Neural cell (in vitro differentiated cells): ENCODE measurements around the gene RTN4RL1. TPM values are rescaled to one million over a fixed set of nuclear protein-coding genes. Genes with fewer than 3 reads are reported as not detected.

Source experiments
- H2AFZ ChIP-seq: fragments of 200-600, 300-800 bp; sonication (generic), shearing (Covaris generic); 2 replicates; pipeline ENCODE4 v1.6.0; 2014; ENCODE audit warnings: low read depth, mild to moderate bottlenecking, antibody characterized with exemption, low read length, moderate library complexity
- H3F3A ChIP-seq: fragments of 200-600 bp; shearing (Covaris generic); 2 replicates; pipeline ENCODE4 v1.6.1; 2016; ENCODE audit warnings: mild to moderate bottlenecking, moderate library complexity, mixed read lengths, antibody characterized with exemption, low read length; ENCODE audit not compliant: insufficient read depth, poor library complexity, severe bottlenecking
- H3K27ac ChIP-seq: fragments of 200-600, 300-800 bp; sonication (generic), shearing (Covaris generic); 2 replicates; pipeline ENCODE4 v1.5.1; 2014; ENCODE audit warnings: mild to moderate bottlenecking, low read length, moderate library complexity
- H3K27me3 ChIP-seq: fragments of 300-800, 200-600 bp; sonication (generic), shearing (Covaris generic); 2 replicates; pipeline ENCODE4 v1.6.0; 2014; ENCODE audit warnings: mild to moderate bottlenecking, low read depth, low read length, moderate library complexity; ENCODE audit not compliant: insufficient read depth
- H3K36me3 ChIP-seq: fragments of 300-800, 200-600 bp; sonication (generic), shearing (Covaris generic); 2 replicates; pipeline ENCODE4 v1.5.1; 2014; ENCODE audit warnings: mild to moderate bottlenecking, antibody characterized with exemption, low read length, moderate library complexity; ENCODE audit not compliant: insufficient read depth
- H3K4me2 ChIP-seq: fragments of 300-800, 200-600 bp; sonication (generic), shearing (Covaris generic); 2 replicates; pipeline ENCODE4 v1.6.0; 2014; ENCODE audit warnings: mild to moderate bottlenecking, low read length
- H3K4me3 ChIP-seq: fragments of 300-800, 200-600 bp; sonication (generic), shearing (Covaris generic); 2 replicates; pipeline ENCODE4 v1.5.1; 2014; ENCODE audit warnings: mild to moderate bottlenecking, low read length, moderate library complexity
- H3K79me2 ChIP-seq: fragments of 200-600 bp; shearing (Covaris generic); replicated peaks from 2 replicates; pipeline ENCODE4 v1.6.0; 2014; ENCODE audit warnings: mild to moderate bottlenecking, low read length, moderate library complexity; ENCODE audit not compliant: insufficient read depth
- H3K9ac ChIP-seq: fragments of 300-800, 200-600 bp; sonication (generic), shearing (Covaris generic); 2 replicates; pipeline ENCODE4 v1.6.1; 2016; ENCODE audit warnings: mild to moderate bottlenecking, low read length, mixed read lengths
- H3K9me2 ChIP-seq: fragments of 200-600 bp; shearing (Covaris generic); 2 replicates; pipeline ENCODE4 v1.6.1; 2016; ENCODE audit warnings: mild to moderate bottlenecking, low read length, mixed read lengths; ENCODE audit not compliant: insufficient read depth
- H3K9me3 ChIP-seq: fragments of 200-600, 300-800 bp; sonication (generic), shearing (Covaris generic); 2 replicates; pipeline ENCODE4 v1.6.1; 2016; ENCODE audit warnings: mild to moderate bottlenecking, mixed run types, low read length, moderate library complexity, mixed read lengths
- H4K20me1 ChIP-seq: fragments of 200-600 bp; shearing (Covaris generic); 2 replicates; pipeline ENCODE4 v1.6.1; 2016; ENCODE audit warnings: mild to moderate bottlenecking, mixed run types; ENCODE audit not compliant: insufficient read depth
- EP300 ChIP-seq: fragments of 450-650 bp; conservative IDR thresholded peaks from 2 replicates; pipeline ENCODE4 v1.6.1; 2014; ENCODE audit warnings: antibody characterized with exemption, mild to moderate bottlenecking, moderate library complexity; ENCODE audit not compliant: poor library complexity, severe bottlenecking
- EZH2 ChIP-seq: fragments of 200-600, 300-800 bp; shearing (Covaris generic), sonication (generic); IDR thresholded peaks from 2 replicates; pipeline ENCODE4 v1.6.1; 2014; ENCODE audit warnings: antibody characterized with exemption, low read length, borderline replicate concordance, mild to moderate bottlenecking; ENCODE audit not compliant: insufficient read depth, poor library complexity, severe bottlenecking
- MXI1 ChIP-seq: fragments of 450-650 bp; conservative IDR thresholded peaks from 2 replicates; pipeline ENCODE4 v1.6.1; 2014; ENCODE audit warnings: antibody characterized with exemption, mild to moderate bottlenecking; ENCODE audit not compliant: poor library complexity, severe bottlenecking
- POLR2AphosphoS5 ChIP-seq: IDR thresholded peaks from 2 replicates; pipeline ENCODE4 v1.6.1; 2012
- RAD21 ChIP-seq: fragments of 450-650 bp; conservative IDR thresholded peaks from 2 replicates; pipeline ENCODE4 v1.6.1; 2014; ENCODE audit warnings: antibody characterized with exemption, mild to moderate bottlenecking, moderate library complexity
- SMC3 ChIP-seq: fragments of 450-650 bp; conservative IDR thresholded peaks from 2 replicates; pipeline ENCODE4 v1.6.1; 2014; ENCODE audit warnings: antibody characterized with exemption, mild to moderate bottlenecking, moderate library complexity; ENCODE audit not compliant: poor library complexity
- TAF1 ChIP-seq: IDR thresholded peaks from 2 replicates; pipeline ENCODE4 v1.6.1; 2012; ENCODE audit warnings: low read depth
- polyA plus RNA-seq: library from polyadenylated mRNA; depleted of rRNA; stranded (reverse); fragments of >200 nt; gene quantifications from 2 replicates; pipeline ENCODE4 v1.2.3, GENCODE V29; 2014
- TF ChIP-seq, protein P1 (sequence below): fragments of 450-650 bp; IDR thresholded peaks from 2 replicates; pipeline ENCODE4 v1.5.1; 2014; ENCODE audit warnings: antibody characterized with exemption, mild to moderate bottlenecking, moderate library complexity; ENCODE audit not compliant: poor library complexity, severe bottlenecking
- TF ChIP-seq, protein P2 (sequence below): IDR thresholded peaks from 2 replicates; pipeline ENCODE4 v1.6.1; 2012; ENCODE audit warnings: borderline replicate concordance

RTN4RL1 gene
- polyA plus RNA-seq, 1 donor from 2014 or later, result 8.1 TPM

DNA sequence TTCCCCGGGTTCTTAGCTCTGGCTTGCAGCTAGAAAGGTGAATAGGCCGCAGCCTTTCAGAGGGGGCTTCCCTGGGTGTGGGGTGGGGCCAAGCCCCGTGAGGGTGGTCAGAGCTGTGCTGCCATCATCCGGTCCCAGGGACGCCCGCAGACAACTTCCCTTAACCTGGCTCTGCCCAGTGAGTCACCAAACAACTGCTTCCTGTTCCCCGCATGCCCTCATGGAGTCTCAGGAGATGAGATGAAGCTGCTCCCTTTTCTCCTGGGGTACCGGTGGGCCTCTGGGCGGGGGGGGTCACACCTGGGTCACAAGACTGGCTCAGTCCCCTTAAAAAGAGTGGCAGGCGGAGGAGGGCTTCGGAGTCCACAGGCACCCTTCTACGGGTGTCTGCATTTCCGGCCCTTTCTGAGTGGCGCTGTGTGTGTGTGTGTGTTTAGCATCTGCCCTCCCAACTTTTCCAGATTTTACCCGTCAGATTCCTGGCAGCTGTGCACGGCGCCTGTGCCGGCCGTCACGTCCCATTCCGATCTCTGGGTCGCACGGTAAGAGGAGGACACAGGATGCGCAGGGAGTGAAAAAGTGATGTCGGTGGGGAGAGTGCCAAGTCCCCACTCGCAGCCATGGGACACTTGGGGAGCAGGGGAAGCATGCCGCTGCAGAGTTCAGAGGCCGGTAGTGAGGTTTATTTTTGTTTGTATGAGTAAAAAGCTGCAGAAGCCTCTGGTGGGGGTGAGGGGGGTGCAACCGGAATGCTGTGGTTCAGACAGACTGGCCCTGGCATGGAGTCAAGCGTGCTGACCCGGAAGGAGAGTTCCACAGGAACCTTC is 46.5 kb upstream of the RTN4RL1 start:
- Histone ChIP-seq H3K27me3 (no peaks in the 10 kb centered on the region), H3F3A (no peaks in the 10 kb centered on the region), H4K20me1 (no peaks in the 10 kb centered on the region), H3K36me3 (no peaks in the 10 kb centered on the region), H3K4me2 (no peak overlapping the region), H3K9me2 (no peaks in the 10 kb centered on the region), H2AFZ (no peak overlapping the region), H3K4me3 (no peak overlapping the region), H3K27ac (no peak overlapping the region), H3K79me2 (no peaks in the 10 kb centered on the region), H3K9ac (no peak overlapping the region), H3K9me3 (no peaks in the 10 kb centered on the region)
- TF ChIP-seq POLR2AphosphoS5, result no peak
- TF ChIP-seq EP300, result no peak
- TF ChIP-seq, protein P1, sequence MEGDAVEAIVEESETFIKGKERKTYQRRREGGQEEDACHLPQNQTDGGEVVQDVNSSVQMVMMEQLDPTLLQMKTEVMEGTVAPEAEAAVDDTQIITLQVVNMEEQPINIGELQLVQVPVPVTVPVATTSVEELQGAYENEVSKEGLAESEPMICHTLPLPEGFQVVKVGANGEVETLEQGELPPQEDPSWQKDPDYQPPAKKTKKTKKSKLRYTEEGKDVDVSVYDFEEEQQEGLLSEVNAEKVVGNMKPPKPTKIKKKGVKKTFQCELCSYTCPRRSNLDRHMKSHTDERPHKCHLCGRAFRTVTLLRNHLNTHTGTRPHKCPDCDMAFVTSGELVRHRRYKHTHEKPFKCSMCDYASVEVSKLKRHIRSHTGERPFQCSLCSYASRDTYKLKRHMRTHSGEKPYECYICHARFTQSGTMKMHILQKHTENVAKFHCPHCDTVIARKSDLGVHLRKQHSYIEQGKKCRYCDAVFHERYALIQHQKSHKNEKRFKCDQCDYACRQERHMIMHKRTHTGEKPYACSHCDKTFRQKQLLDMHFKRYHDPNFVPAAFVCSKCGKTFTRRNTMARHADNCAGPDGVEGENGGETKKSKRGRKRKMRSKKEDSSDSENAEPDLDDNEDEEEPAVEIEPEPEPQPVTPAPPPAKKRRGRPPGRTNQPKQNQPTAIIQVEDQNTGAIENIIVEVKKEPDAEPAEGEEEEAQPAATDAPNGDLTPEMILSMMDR, result no peak
- no peak for TF ChIP-seq RAD21
- no peak for TF ChIP-seq EZH2
- TF ChIP-seq MXI1, result no peak
- TF ChIP-seq SMC3, result no peak
- no peak for TF ChIP-seq TAF1
- TF ChIP-seq, protein P2, sequence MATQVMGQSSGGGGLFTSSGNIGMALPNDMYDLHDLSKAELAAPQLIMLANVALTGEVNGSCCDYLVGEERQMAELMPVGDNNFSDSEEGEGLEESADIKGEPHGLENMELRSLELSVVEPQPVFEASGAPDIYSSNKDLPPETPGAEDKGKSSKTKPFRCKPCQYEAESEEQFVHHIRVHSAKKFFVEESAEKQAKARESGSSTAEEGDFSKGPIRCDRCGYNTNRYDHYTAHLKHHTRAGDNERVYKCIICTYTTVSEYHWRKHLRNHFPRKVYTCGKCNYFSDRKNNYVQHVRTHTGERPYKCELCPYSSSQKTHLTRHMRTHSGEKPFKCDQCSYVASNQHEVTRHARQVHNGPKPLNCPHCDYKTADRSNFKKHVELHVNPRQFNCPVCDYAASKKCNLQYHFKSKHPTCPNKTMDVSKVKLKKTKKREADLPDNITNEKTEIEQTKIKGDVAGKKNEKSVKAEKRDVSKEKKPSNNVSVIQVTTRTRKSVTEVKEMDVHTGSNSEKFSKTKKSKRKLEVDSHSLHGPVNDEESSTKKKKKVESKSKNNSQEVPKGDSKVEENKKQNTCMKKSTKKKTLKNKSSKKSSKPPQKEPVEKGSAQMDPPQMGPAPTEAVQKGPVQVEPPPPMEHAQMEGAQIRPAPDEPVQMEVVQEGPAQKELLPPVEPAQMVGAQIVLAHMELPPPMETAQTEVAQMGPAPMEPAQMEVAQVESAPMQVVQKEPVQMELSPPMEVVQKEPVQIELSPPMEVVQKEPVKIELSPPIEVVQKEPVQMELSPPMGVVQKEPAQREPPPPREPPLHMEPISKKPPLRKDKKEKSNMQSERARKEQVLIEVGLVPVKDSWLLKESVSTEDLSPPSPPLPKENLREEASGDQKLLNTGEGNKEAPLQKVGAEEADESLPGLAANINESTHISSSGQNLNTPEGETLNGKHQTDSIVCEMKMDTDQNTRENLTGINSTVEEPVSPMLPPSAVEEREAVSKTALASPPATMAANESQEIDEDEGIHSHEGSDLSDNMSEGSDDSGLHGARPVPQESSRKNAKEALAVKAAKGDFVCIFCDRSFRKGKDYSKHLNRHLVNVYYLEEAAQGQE, result no peak

DNA sequence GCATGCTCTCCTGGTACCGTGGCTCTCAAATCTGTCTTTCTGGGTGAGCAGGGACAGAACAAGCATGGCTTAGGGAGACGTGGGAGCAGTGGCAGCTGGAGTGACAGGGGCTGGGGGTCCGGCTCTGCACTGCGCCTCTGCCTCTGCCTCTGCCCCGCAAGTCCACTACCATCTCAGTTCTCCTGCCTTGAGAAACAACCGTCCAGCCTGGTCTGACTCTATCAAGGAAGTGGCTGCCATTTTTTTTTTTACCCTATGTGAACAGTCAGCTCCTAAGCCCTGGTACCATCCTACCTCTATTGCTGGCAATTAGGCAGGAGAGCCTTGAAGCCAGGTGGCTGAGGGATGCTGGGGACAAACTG is 45.9 kb upstream of the RTN4RL1 start:
- Histone ChIP-seq H3K36me3 (no peaks in the 10 kb centered on the region), H3K9me3 (no peaks in the 10 kb centered on the region), H3K79me2 (no peaks in the 10 kb centered on the region), H2AFZ (no peak overlapping the region), H3K4me3 (no peak overlapping the region), H3K27me3 (no peaks in the 10 kb centered on the region), H3K4me2 (no peak overlapping the region), H3F3A (no peaks in the 10 kb centered on the region), H3K27ac (no peak overlapping the region), H3K9me2 (no peaks in the 10 kb centered on the region), H3K9ac (no peak overlapping the region), H4K20me1 (no peaks in the 10 kb centered on the region)
- no peak for TF ChIP-seq RAD21
- TF ChIP-seq MXI1, result no peak
- no peak for TF ChIP-seq POLR2AphosphoS5
- TF ChIP-seq, protein P1, result no peak
- TF ChIP-seq SMC3, result no peak
- TF ChIP-seq EZH2, result no peak
- TF ChIP-seq, protein P2, result no peak
- no peak for TF ChIP-seq EP300
